Mucosa of descending colon (tissue), 3 donors: ENCODE measurements around the gene COX5A. TPM values are rescaled to one million over a fixed set of nuclear protein-coding genes. Genes with fewer than 3 reads are reported as not detected.
"Not testable (repeated sequence)": the region's sequence is repeated elsewhere in the genome, so short reads cannot be mapped to it uniquely, and the experiment has no call there.

Experiments used
- ATAC-seq: fragments of 200-7000 bp; cut with Tn5 transposase; one replicate; pipeline ENCODE4 v1.9.1; 2020; ENCODE audit warnings: mild to moderate bottlenecking, moderate library complexity
- DNase-seq, 3 donors: peaks; one replicate each; pipeline ENCODE4 v3.0.0-alpha.2; 2020
- H3K36me3 ChIP-seq: fragments of 200-600 bp; one replicate; pipeline ENCODE4 v1.8.0; 2021; ENCODE audit warnings: low read depth, mild to moderate bottlenecking
- H3K4me1 ChIP-seq: fragments of 200-600 bp; one replicate; pipeline ENCODE4 v1.8.0; 2021; ENCODE audit warnings: low read depth, mild to moderate bottlenecking
- H3K4me3 ChIP-seq: fragments of 200-600 bp; one replicate; pipeline ENCODE4 v1.8.0; 2021; ENCODE audit warnings: mild to moderate bottlenecking
- H3K9me3 ChIP-seq: fragments of 200-600 bp; one replicate; pipeline ENCODE4 v1.8.0; 2021; ENCODE audit warnings: mild to moderate bottlenecking
- intact Hi-C, 2 donors: fragments of 100-400 bp; cut with DNase I in 1 of 2; cut with micrococcal nuclease in 1 of 2; formaldehyde crosslinking; loops; one replicate each; pipeline versions ENCODE4 v1.11.0 to v1.11.1; 2022; cut with DNase I, micrococcal nuclease
- total RNA-seq, 3 donors: library from RNA; stranded (reverse); fragmentation: NEBNext Ultra II Directional in 2 of 3; extraction: Animal tissue kit (Norgen Biotek cat#: 25700) in 2 of 3; gene quantifications; one replicate each; pipeline versions ENCODE4 v1.2.1 to v1.2.4, GENCODE V29; 2021 to 2023
- TF ChIP-seq, protein P1 (sequence below): fragments of 200-600 bp; IDR thresholded peaks from one replicate; pipeline ENCODE4 v1.8.0; 2022; ENCODE audit warnings: antibody characterized with exemption, mild to moderate bottlenecking
- donor health status: DM: no; HTN: no; CAD: no; lungs with moderate emphysema.
- donor health status: DM: no; HTN: no; CAD: no.
- donor health status: DM: no; HTN: yes; CAD: no.

COX5A gene
- total RNA-seq, 3 donors from 2014 or later, result 312 to 673 (median 597) TPM

DNA sequence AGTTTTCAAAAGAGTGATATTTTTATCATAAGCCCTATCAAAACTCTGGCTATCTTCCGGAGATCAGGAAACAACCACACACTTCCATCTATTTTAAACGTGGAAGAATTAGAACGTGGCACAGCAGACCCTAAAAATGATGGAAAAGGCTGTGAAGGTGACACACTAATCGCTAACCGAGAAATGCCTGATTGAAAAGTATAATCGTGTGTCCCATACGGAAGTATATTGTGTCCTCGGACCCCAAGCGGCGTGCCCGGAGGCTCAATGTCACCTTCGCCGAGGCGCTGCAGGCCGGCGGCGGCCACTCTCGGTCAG, 642 bp downstream of the COX5A start:
- ATAC-seq (peak; percentile 49), DNase-seq (no peak)
- TF ChIP-seq, protein P1, sequence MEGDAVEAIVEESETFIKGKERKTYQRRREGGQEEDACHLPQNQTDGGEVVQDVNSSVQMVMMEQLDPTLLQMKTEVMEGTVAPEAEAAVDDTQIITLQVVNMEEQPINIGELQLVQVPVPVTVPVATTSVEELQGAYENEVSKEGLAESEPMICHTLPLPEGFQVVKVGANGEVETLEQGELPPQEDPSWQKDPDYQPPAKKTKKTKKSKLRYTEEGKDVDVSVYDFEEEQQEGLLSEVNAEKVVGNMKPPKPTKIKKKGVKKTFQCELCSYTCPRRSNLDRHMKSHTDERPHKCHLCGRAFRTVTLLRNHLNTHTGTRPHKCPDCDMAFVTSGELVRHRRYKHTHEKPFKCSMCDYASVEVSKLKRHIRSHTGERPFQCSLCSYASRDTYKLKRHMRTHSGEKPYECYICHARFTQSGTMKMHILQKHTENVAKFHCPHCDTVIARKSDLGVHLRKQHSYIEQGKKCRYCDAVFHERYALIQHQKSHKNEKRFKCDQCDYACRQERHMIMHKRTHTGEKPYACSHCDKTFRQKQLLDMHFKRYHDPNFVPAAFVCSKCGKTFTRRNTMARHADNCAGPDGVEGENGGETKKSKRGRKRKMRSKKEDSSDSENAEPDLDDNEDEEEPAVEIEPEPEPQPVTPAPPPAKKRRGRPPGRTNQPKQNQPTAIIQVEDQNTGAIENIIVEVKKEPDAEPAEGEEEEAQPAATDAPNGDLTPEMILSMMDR, result no peak
- intact Hi-C loops, result no loop called here
- peaks cover 33% of the 10 kb centered on the region for H3K4me1 ChIP-seq
- H3K36me3 ChIP-seq, result no peaks in the 10 kb centered on the region
- H3K4me3 ChIP-seq, result peak overlapping the region; percentile 91
- no peaks in the 10 kb centered on the region for H3K9me3 ChIP-seq

GRCh38 chr15:74935193-74935592, 2.7 kb downstream of the COX5A start:
- H3K4me3 ChIP-seq, intact Hi-C loops: not testable (repeated sequence)

GRCh38 chr15:74933573-74933972, 4.3 kb downstream of the COX5A start:
- peak; percentile 46 for ATAC-seq
- TF ChIP-seq, protein P1, result no peak
- no peaks in the 10 kb centered on the region for H3K36me3 ChIP-seq
- H3K9me3 ChIP-seq, result no peaks in the 10 kb centered on the region
- intact Hi-C loops, result no loop called here
- peak in 1 of 3 donors; percentile 41 for DNase-seq
- H3K4me1 ChIP-seq, result peaks cover 41% of the 10 kb centered on the region
- no peak overlapping the region for H3K4me3 ChIP-seq

More at GRCh38 chr15:74935193-74935592, 2.7 kb downstream of the COX5A start:
- peak in 2 of 3 donors; percentile 57 to 62 for DNase-seq
- not testable (repeated sequence) for ATAC-seq, H3K36me3 ChIP-seq, H3K9me3 ChIP-seq
- H3K4me1 ChIP-seq, result peaks cover 37% of the 10 kb centered on the region

DNA sequence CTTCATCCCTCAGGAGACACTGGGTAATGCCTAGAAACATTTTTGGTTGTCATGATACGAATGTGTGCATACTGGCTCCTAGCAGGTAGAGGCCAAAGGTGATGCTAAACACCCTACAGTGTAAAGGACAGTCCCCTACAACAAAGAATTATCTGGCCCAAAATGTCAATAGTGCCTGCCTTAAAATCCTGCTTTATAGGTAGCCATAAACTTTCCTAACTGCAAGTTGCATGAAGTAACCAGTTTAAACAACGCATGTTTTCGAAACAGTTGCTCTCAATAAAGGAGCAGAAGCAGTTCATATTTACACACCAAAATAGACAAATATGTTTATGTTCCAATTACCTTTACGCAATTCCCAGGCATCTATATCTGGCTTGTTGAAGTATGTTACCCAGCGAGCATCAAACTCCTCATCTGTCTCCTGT, 9.1 kb downstream of the COX5A start:
- peaks cover 6% of the 10 kb centered on the region for H3K36me3 ChIP-seq
- ATAC-seq, result peak; percentile 93
- peaks cover 28% of the 10 kb centered on the region for H3K4me1 ChIP-seq
- no peaks in the 10 kb centered on the region for H3K9me3 ChIP-seq
- DNase-seq, result no peak
- TF ChIP-seq, protein P1, result no peak
- H3K4me3 ChIP-seq, result peak overlapping the region; percentile 14
- intact Hi-C loops, result no loop called here

GRCh38 chr15:74924525-74924924, 13.3 kb downstream of the COX5A start:
- Histone ChIP-seq H3K36me3 (peaks cover 16% of the 10 kb centered on the region), H3K9me3 (no peaks in the 10 kb centered on the region), H3K4me1 (peaks cover 6% of the 10 kb centered on the region), H3K4me3 (no peak overlapping the region)
- TF ChIP-seq, protein P1, result no peak
- ATAC-seq (no peak), DNase-seq (no peak)
- intact Hi-C loops, result no loop called here

DNA sequence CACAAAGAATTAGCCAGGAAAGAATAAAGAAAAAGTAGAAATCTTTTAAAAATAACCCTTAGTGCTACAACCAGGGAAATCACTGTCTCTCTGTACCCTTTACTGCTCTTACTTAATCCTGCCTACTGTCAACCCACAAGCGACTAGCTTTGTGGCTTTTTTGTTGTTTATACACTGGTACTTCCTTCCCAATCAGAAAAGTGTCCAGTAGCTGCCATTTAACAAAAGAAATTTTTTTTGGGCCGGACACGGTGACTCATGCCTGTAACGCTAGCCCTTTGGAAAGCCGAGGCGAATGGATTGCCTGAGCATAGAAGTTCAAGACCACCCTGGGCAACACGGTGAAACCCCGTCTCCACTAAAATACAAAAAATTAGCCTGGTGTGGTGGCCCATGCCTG, 17.4 kb downstream of the COX5A start:
- ATAC-seq (no peak), DNase-seq (no peak)
- TF ChIP-seq, protein P1, result no peak
- H3K4me1 ChIP-seq, result no peaks in the 10 kb centered on the region
- no peaks in the 10 kb centered on the region for H3K9me3 ChIP-seq
- H3K36me3 ChIP-seq, result peaks cover 23% of the 10 kb centered on the region
- H3K4me3 ChIP-seq, result no peak overlapping the region
- intact Hi-C loops, result no loop called here
